A549 (cell line): ENCODE results near the gene CLASP1.

Source experiments
- CHD2 ChIP-seq: fragments of 150-350 bp; IDR thresholded peaks from 2 replicates; pipeline ENCODE4 v1.6.1; 2014; ENCODE audit warnings: low read length; ENCODE audit not compliant: partially characterized antibody
- EP300 ChIP-seq, 2 experiments: fragments of >200 bp; sonication (Bioruptor Twin); formaldehyde crosslinking; IDR thresholded peaks; 2 replicates in 1 of 2; 3 replicates in 1 of 2; pipeline ENCODE4 v1.6.1; 2016 to 2017
- MYC ChIP-seq: IDR thresholded peaks from 2 replicates; pipeline ENCODE4 v1.6.1; 2012; ENCODE audit warnings: mild to moderate bottlenecking, inconsistent platforms, low read length, improper control_type of control experiment, borderline replicate concordance
- NR3C1 ChIP-seq: fragments of >200 bp; sonication (Bioruptor Twin); formaldehyde crosslinking; IDR thresholded peaks from 3 replicates; pipeline ENCODE4 v1.6.1; 2017
- POLR2A ChIP-seq: IDR thresholded peaks from 2 replicates; pipeline ENCODE4 v1.6.1; 2012; ENCODE audit warnings: mild to moderate bottlenecking, low read length
- RAD21 ChIP-seq, 2 experiments: fragments of >200 bp in 1 of 2; sonication (Bioruptor Twin) in 1 of 2; formaldehyde crosslinking in 1 of 2; IDR thresholded peaks in 1 of 2; conservative IDR thresholded peaks in 1 of 2; 2 replicates in 1 of 2; 3 replicates in 1 of 2; pipeline ENCODE4 v1.6.1; 2012 to 2018; ENCODE audit warnings: inconsistent platforms in 1 of 2
- SMC3 ChIP-seq: fragments of >200 bp; sonication (Bioruptor Twin); formaldehyde crosslinking; IDR thresholded peaks from 3 replicates; pipeline ENCODE4 v1.6.1; 2018; ENCODE audit warnings: inconsistent platforms
- TF ChIP-seq, protein P1 (sequence below): fragments of >200 bp; sonication (Bioruptor Twin); formaldehyde crosslinking; IDR thresholded peaks from 3 replicates; pipeline ENCODE4 v1.5.1; 2016

GRCh38 chr2:121617042-121617599, 32.1 kb downstream of the CLASP1 start:
- TF ChIP-seq, protein P1, sequence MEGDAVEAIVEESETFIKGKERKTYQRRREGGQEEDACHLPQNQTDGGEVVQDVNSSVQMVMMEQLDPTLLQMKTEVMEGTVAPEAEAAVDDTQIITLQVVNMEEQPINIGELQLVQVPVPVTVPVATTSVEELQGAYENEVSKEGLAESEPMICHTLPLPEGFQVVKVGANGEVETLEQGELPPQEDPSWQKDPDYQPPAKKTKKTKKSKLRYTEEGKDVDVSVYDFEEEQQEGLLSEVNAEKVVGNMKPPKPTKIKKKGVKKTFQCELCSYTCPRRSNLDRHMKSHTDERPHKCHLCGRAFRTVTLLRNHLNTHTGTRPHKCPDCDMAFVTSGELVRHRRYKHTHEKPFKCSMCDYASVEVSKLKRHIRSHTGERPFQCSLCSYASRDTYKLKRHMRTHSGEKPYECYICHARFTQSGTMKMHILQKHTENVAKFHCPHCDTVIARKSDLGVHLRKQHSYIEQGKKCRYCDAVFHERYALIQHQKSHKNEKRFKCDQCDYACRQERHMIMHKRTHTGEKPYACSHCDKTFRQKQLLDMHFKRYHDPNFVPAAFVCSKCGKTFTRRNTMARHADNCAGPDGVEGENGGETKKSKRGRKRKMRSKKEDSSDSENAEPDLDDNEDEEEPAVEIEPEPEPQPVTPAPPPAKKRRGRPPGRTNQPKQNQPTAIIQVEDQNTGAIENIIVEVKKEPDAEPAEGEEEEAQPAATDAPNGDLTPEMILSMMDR = no peak
- TF ChIP-seq POLR2A (no peak), NR3C1 (no peak), EP300 (IDR thresholded peaks at IDR 0.05) (no peak), SMC3 (no peak), RAD21 (conservative IDR thresholded peaks at IDR 0.05 in 1 of 2, IDR thresholded peaks at IDR 0.05 in 1 of 2) (no peak), MYC (no peak), CHD2 (no peak)
